ENCODE data around the gene NDUFV2.

GRCh38 chr18:9091066-9091476, 11.4 kb upstream of the NDUFV2 start:
- TF ChIP-seq, protein P1, sequence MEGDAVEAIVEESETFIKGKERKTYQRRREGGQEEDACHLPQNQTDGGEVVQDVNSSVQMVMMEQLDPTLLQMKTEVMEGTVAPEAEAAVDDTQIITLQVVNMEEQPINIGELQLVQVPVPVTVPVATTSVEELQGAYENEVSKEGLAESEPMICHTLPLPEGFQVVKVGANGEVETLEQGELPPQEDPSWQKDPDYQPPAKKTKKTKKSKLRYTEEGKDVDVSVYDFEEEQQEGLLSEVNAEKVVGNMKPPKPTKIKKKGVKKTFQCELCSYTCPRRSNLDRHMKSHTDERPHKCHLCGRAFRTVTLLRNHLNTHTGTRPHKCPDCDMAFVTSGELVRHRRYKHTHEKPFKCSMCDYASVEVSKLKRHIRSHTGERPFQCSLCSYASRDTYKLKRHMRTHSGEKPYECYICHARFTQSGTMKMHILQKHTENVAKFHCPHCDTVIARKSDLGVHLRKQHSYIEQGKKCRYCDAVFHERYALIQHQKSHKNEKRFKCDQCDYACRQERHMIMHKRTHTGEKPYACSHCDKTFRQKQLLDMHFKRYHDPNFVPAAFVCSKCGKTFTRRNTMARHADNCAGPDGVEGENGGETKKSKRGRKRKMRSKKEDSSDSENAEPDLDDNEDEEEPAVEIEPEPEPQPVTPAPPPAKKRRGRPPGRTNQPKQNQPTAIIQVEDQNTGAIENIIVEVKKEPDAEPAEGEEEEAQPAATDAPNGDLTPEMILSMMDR (IDR thresholded peaks at IDR 0.05; ENCODE audit: insufficient read depth, low read length, poor library complexity, severe bottlenecking) = no peak
- TF ChIP-seq EZH2phosphoT487 (conservative IDR thresholded peaks at IDR 0.05; ENCODE audit: low read length) = no peak

Data from SU-DHL-6 (cell line).